Measurements from ENCODE around the gene DLX2. TPM values are rescaled to one million over a fixed set of nuclear protein-coding genes. Genes with fewer than 3 reads are reported as not detected.

The DLX2 gene
- total and polyA plus RNA-seq, 9 donors: 0.12 TPM; not detected in 8

- no peak for TF ChIP-seq POLR2A (IDR thresholded peaks at IDR 0.05)
- no peak for TF ChIP-seq EP300 (IDR thresholded peaks at IDR 0.05)
- no peak for TF ChIP-seq CTCF (IDR thresholded peaks at IDR 0.05)
- Histone ChIP-seq H3K27me3 (peaks cover 26% of the 10 kb centered on the region), H3K27ac (no peak overlapping the region), H3K36me3 (no peaks in the 10 kb centered on the region), H3K9me3 (no peaks in the 10 kb centered on the region), H3K4me3 (no peak overlapping the region), H3K4me1 (ENCODE audit: insufficient read depth) (peaks cover 17% of the 10 kb centered on the region)
- DNase-seq: no peak
- 5 to 12% (median 9%) methylated on average over 29 to 40 of the region's 40 CpGs for WGBS, 3 donors
- intact Hi-C loops (cut with DNase I): loop anchor here in 1 of 4 donors (10.0 kb wide), 1 partner anchor 401 kb away; no protein-coding TSS in a partner anchor
Observed at GRCh38 chr2:172095905-172096625, 6.6 kb downstream of the DLX2 start.

DNA sequence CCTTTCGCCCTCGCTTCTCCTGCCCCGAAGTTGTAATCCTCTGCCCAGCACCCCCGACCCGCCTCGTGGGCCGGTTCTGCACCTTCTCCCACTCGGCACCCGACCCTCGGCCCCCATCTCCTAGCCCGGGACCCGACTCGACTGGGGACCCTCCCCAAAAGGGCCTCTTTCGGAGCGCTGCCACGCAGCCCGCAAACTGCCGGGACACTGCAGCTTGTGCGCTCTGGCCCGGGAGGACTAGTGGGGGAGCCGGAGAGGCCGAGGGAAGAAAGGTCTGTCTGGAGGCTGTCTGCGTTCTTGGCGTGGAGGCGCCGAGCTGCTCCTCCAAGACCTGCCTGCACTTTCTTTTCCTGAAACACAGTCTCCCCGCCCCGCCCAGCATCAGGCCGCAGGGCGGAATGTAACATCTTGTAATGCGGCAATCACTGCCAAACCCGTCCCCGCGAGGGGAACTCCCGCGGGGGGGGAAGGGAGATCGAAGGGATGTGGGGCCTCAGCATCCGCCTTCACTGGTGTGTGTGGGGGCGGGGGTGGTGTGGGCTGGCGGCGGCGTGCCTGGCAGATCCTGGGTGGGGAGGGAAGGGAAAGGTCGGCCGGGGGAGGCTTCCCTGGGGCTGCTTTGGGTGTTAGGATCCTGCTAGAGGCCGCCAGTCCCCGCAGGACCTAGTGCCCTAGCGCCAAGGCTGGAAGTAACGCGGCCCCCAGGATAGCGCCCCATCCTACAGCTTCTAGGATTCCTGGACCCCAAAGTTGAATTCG is 7.4 kb downstream of the DLX2 start:
- Histone ChIP-seq H3K4me1 (ENCODE audit: insufficient read depth) (peaks cover 17% of the 10 kb centered on the region), H3K9me3 (no peaks in the 10 kb centered on the region), H3K36me3 (no peaks in the 10 kb centered on the region), H3K27ac (no peak overlapping the region), H3K27me3 (peaks cover 28% of the 10 kb centered on the region), H3K4me3 (peak overlapping the region; percentile 27)
- TF ChIP-seq CTCF (IDR thresholded peaks at IDR 0.05): no peak
- no peak for TF ChIP-seq POLR2A (IDR thresholded peaks at IDR 0.05)
- no peak for TF ChIP-seq EP300 (IDR thresholded peaks at IDR 0.05)
- WGBS, 3 donors: 1 to 3% (median 2%) methylated on average over 46 to 51 of the region's 51 CpGs
- intact Hi-C loops (cut with DNase I): loop anchor here in 1 of 4 donors (10.0 kb wide), 1 partner anchor 401 kb away; no protein-coding TSS in a partner anchor
- DNase-seq: peak in 3 of 5 donors; percentile 37 to 64 (median 47)

DNA sequence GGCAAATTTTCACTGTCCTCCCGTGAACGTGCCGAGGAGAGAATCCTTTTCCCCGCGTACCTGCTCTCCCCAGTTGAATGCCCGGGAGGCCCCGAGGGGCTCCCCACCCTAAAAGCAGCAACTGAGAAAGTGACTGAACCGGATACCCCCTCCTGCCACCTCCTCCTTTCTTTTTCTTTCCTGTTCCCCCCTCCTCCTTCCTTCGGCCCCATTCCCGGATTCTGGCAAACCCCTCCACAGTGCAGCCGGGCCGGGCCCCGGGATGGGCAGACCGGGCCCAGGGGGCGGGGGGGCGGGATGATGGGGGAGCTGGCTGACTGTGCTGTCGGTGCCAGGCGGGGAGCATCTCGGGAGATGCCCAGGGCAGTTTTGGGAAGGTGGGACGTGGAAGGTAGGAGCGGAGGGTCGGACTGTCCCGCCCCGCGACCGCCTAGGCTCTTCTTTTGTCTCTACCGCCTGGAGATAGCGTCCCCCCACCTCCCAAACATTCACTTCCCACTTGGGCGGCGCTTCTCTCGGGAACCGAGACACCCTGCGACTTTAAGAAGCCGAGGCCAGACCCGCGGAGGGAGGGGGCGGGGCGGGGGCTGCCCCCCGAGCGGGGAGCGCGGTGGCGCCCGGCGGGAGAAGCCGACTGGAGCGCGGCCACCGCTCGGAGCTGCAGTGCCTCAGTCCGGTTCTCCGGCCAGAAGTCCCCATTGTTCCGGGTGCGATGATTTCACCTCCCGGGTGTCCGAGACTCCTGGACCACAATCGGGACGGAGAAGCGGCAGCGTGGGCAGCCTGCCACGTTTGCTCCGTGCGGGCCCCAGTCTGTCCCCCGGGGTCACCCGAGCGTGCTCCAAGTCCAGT is 8.2 kb downstream of the DLX2 start:
- H3K36me3 ChIP-seq: no peaks in the 10 kb centered on the region
- no peak for TF ChIP-seq EP300 (IDR thresholded peaks at IDR 0.05)
- TF ChIP-seq CTCF (IDR thresholded peaks at IDR 0.05): no peak
- TF ChIP-seq POLR2A (IDR thresholded peaks at IDR 0.05): no peak
- H3K27me3 ChIP-seq: peaks cover 29% of the 10 kb centered on the region
- WGBS, 3 donors: 1 to 3% (median 2%) methylated on average over 54 to 66 of the region's 66 CpGs
- no peak overlapping the region for H3K27ac ChIP-seq
- H3K9me3 ChIP-seq: no peaks in the 10 kb centered on the region
- peak overlapping the region; percentile 27 for H3K4me3 ChIP-seq
- DNase-seq: peak in 2 of 5 donors; percentile 24 to 47
- peaks cover 17% of the 10 kb centered on the region for H3K4me1 ChIP-seq (ENCODE audit: insufficient read depth)
- intact Hi-C loops (cut with DNase I): loop anchor here in 1 of 4 donors (10.0 kb wide), 1 partner anchor 400 kb away; no protein-coding TSS in a partner anchor
